HG03066 (cell line): ENCODE measurements around the gene ZBTB8B.

Source experiments
- ATAC-seq: cut with Tn5 transposase; IDR thresholded peaks from one replicate; pipeline ENCODE4 v1.9.1; 2021; ENCODE audit warnings: low read depth; ENCODE audit not compliant: unreplicated experiment

Gene ZBTB8B

GRCh38 chr1:32501865-32502264 lies 37.0 kb downstream of the ZBTB8B start:
- ATAC-seq: no peak

- ATAC-seq: no peak
These were observed 38.3 kb downstream of the ZBTB8B start for GRCh38 chr1:32503153-32503552.

GRCh38 chr1:32507021-32507420 lies 42.1 kb downstream of the ZBTB8B start:
- ATAC-seq: no peak

- ATAC-seq: no peak
These were observed 43.9 kb downstream of the ZBTB8B start for GRCh38 chr1:32508761-32509160.

GRCh38 chr1:32509939-32510338 lies 45.1 kb downstream of the ZBTB8B start:
- ATAC-seq: no peak
